Activated naive CD4-positive, alpha-beta T cell treated with anti-CD3 and anti-CD28 coated beads, Interleukin-2, amount 10 ng/mL, durations not matched to agents 7 days and 5 days (primary cell): ENCODE measurements around the gene HOOK2.
"Not testable (repeated sequence)": the region's sequence is repeated elsewhere in the genome, so short reads cannot be mapped to it uniquely, and the experiment has no call there.

Experiments
- CTCF ChIA-PET: fragments of 350-600 bp; sonication (Branson Sonifier 250); formaldehyde crosslinking; loops from one replicate; lab custom pipeline; 2021; ENCODE audit warnings: antibody characterized with exemption; lab: Charles Lee
- DNase-seq: peaks from one replicate; pipeline ENCODE4 v3.0.0-alpha.2; 2020
- H3K27ac Mint-ChIP-seq: one replicate; pipeline ENCODE4 v1.8.0; 2021; ENCODE audit warnings: mild to moderate bottlenecking, moderate library complexity, mixed read lengths
- H3K27me3 Mint-ChIP-seq: one replicate; pipeline ENCODE4 v1.8.0; 2021; ENCODE audit warnings: mild to moderate bottlenecking, mixed read lengths
- H3K36me3 Mint-ChIP-seq: one replicate; pipeline ENCODE4 v1.8.0; 2021; ENCODE audit warnings: mixed read lengths
- H3K4me1 Mint-ChIP-seq: one replicate; pipeline ENCODE4 v1.8.0; 2021; ENCODE audit warnings: mixed read lengths
- H3K4me3 Mint-ChIP-seq: one replicate; pipeline ENCODE4 v1.8.0; 2021; ENCODE audit warnings: mild to moderate bottlenecking, moderate library complexity, mixed read lengths
- H3K9me3 Mint-ChIP-seq: one replicate; pipeline ENCODE4 v1.8.0; 2021; ENCODE audit warnings: mixed read lengths

Gene HOOK2

GRCh38 chr19:12749938-12750521 is 25.3 kb downstream of the HOOK2 start:
- CTCF ChIA-PET: interaction anchor here (0.8 to 2.1 kb wide), 2 partner anchors 10 to 16 kb away, joined by 3 to 11 read pairs; no protein-coding TSS in a partner anchor
- no peak for DNase-seq
- Mint-ChIP-seq H3K27me3 (peaks cover 53% of the 10 kb centered on the region), H3K9me3 (peaks cover 12% of the 10 kb centered on the region), H3K36me3 (peaks cover 25% of the 10 kb centered on the region), H3K4me3 (no peak overlapping the region), H3K4me1 (peaks cover 5% of the 10 kb centered on the region), H3K27ac (no peak overlapping the region)

GRCh38 chr19:12748489-12748888 is 26.9 kb downstream of the HOOK2 start:
- no peak for DNase-seq
- Mint-ChIP-seq H3K4me1 (peaks cover 5% of the 10 kb centered on the region), H3K27ac (no peak overlapping the region), H3K9me3 (peaks cover 12% of the 10 kb centered on the region), H3K27me3 (peaks cover 40% of the 10 kb centered on the region), H3K4me3 (no peak overlapping the region), H3K36me3 (peaks cover 25% of the 10 kb centered on the region)
- CTCF ChIA-PET: interaction anchor here (3.0 kb wide), 1 partner anchor 12 kb away, joined by 15 read pairs; no protein-coding TSS in a partner anchor

- peaks cover 5% of the 10 kb centered on the region for H3K4me1 Mint-ChIP-seq
- CTCF ChIA-PET: no interaction called here
- no peak overlapping the region for H3K4me3 Mint-ChIP-seq
- peaks cover 12% of the 10 kb centered on the region for H3K9me3 Mint-ChIP-seq
- DNase-seq: no peak
- H3K27me3 Mint-ChIP-seq: peaks cover 12% of the 10 kb centered on the region
- peaks cover 36% of the 10 kb centered on the region for H3K36me3 Mint-ChIP-seq
- no peak overlapping the region for H3K27ac Mint-ChIP-seq
These were observed 30.0 kb downstream of the HOOK2 start for GRCh38 chr19:12745166-12745897.

GRCh38 chr19:12737835-12738351 is 37.5 kb downstream of the HOOK2 start:
- Mint-ChIP-seq H3K4me1 (peaks cover 40% of the 10 kb centered on the region), H3K36me3 (peaks cover 29% of the 10 kb centered on the region), H3K9me3 (no peaks in the 10 kb centered on the region), H3K27me3 (no peaks in the 10 kb centered on the region), H3K27ac (peak overlapping the region; percentile 92), H3K4me3 (peak overlapping the region; percentile 100)
- no peak for DNase-seq
- CTCF ChIA-PET: interaction anchor here (0.9 to 2.7 kb wide), 2 partner anchors 19 to 39 kb away, joined by 3 to 23 read pairs; no protein-coding TSS in a partner anchor

- Mint-ChIP-seq H3K27ac (peak within 1 kb of the TSS; percentile 92), H3K9me3 (no peaks in the 10 kb centered on the region), H3K4me1 (peaks cover 45% of the 10 kb centered on the region), H3K36me3 (peaks cover 29% of the 10 kb centered on the region), H3K27me3 (no peaks in the 10 kb centered on the region), H3K4me3 (peak within 1 kb of the TSS; percentile 100)
- CTCF ChIA-PET: interaction anchor here (0.5 to 2.7 kb wide), 5 partner anchors 9 to 40 kb away, joined by 3 to 23 read pairs (median 3); no protein-coding TSS in a partner anchor
- DNase-seq: peak; percentile 88
These were observed 38.1 kb downstream of the HOOK2 start, which contains the start of gene GET3 for GRCh38 chr19:12736995-12737834. Gene GET3 (plus strand): TSS chr19:12737497. CDS start chr19:12737506, 9 bp downstream.

DNA sequence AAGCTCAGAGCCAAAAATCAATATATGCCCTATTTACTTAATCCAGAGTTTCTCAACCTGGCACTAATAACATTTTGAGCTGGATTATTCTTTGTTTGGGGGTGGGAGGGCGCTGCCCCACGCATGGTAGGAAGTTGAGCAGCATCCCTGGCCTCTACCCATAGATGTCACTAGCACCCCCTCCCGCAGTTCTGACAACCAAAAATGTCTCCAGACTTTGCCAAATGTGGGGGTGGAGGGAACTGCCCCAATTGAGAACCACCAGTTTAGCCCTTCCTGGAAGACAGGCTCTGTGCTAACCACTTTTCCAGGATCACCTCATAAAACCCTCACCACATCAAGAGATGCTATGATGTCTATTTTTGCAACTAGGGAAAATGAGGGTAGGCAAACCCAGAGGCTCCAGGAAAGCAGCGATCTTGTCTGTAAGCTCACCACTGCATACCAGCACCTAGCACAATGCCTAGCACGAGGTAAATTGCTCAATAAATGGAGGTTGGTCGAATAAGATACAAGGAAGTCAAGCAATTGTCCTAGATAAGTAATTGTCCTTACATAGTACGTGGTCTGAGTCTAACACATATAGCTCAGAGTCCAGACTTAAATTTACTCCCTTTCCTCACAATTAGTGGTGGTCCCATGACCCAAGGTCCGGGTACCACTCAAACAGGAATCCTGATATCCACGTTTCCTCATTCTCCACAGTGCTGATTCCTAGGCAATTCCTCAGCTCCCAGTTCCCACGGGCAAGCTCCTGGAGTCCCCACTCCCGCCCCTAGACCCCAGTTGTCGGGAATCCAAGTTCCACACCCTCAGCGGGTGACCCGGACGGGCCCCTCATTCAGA is 41.8 kb downstream of the HOOK2 start:
- Mint-ChIP-seq H3K27ac (peak overlapping the region; percentile 96), H3K9me3 (no peaks in the 10 kb centered on the region), H3K4me3 (peak overlapping the region; percentile 85), H3K4me1 (peaks cover 56% of the 10 kb centered on the region), H3K36me3 (peaks cover 40% of the 10 kb centered on the region), H3K27me3 (no peaks in the 10 kb centered on the region)
- CTCF ChIA-PET: interaction anchor here (0.6 to 5.5 kb wide), 13 partner anchors 12 to 124 kb away, joined by 3 to 48 read pairs (median 4); partner anchors contain the start of genes JUNB and TNPO2
- DNase-seq: peak; percentile 73

DNA sequence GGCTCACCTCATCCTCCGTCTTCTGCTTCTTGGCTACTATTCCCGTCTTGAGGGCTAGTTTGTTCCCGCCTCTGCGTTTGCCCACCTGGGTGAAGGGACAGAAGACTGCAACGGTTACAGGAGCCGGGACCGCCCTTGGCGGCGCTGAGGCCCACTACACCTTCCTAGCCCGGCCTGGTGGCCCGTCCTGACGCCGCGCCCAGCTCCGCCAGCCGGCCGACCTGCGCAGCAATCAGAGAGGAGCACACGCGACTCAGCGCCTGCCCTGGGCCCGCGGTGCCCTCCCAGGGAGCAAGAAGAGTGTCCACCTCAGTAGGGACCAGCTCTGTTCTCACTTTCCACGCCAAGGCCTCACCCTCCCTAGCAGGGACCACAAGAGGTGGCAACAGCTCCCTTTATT is 44.0 kb downstream of the HOOK2 start:
- Mint-ChIP-seq H3K27me3 (no peaks in the 10 kb centered on the region), H3K4me1 (peaks cover 39% of the 10 kb centered on the region), H3K9me3 (no peaks in the 10 kb centered on the region), H3K36me3 (peaks cover 50% of the 10 kb centered on the region), H3K27ac (no peak overlapping the region), H3K4me3 (no peak overlapping the region)
- CTCF ChIA-PET: interaction anchor here (1.0 to 5.5 kb wide), 3 partner anchors 16 to 29 kb away, joined by 3 to 27 read pairs (median 7); no protein-coding TSS in a partner anchor
- DNase-seq: no peak

DNA sequence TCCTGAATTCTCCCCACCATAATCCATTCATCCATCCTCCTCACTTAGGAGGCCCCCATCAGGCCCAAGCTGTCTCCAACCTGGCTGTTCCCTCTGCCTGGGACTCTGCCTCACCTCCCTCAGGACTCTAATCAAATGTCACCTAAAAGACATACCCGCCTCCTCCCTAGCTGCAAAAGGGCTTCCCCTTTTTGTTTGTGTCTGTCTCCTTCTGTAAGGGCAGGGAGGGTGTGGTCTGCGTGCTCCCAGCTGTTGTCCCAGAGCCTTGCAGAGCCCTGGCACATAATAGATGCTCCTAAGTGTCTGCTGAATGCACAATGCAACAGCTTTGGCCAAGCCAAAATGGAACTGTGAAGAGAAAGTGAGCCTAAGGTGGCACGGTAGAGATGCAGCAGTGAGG is 45.3 kb downstream of the HOOK2 start:
- Mint-ChIP-seq H3K4me1 (peaks cover 34% of the 10 kb centered on the region), H3K27me3 (no peaks in the 10 kb centered on the region), H3K27ac (peak overlapping the region; percentile 26), H3K36me3 (peaks cover 50% of the 10 kb centered on the region), H3K9me3 (no peaks in the 10 kb centered on the region), H3K4me3 (no peak overlapping the region)
- CTCF ChIA-PET: interaction anchor here (1.1 to 5.5 kb wide), 2 partner anchors 30 to 66 kb away, joined by 3 to 27 read pairs; no protein-coding TSS in a partner anchor
- DNase-seq: no peak

- H3K4me1 Mint-ChIP-seq: peaks cover 35% of the 10 kb centered on the region
- H3K9me3 Mint-ChIP-seq: no peaks in the 10 kb centered on the region
- H3K4me3 Mint-ChIP-seq: no peak overlapping the region
- DNase-seq: no peak
- H3K36me3 Mint-ChIP-seq: peaks cover 46% of the 10 kb centered on the region
- H3K27me3 Mint-ChIP-seq: no peaks in the 10 kb centered on the region
- CTCF ChIA-PET: interaction anchor here (0.7 kb wide), 1 partner anchor 58 kb away, joined by 3 read pairs; no protein-coding TSS in a partner anchor
- H3K27ac Mint-ChIP-seq: no peak overlapping the region
These were observed 47.5 kb downstream of the HOOK2 start for GRCh38 chr19:12727745-12728433.

DNA sequence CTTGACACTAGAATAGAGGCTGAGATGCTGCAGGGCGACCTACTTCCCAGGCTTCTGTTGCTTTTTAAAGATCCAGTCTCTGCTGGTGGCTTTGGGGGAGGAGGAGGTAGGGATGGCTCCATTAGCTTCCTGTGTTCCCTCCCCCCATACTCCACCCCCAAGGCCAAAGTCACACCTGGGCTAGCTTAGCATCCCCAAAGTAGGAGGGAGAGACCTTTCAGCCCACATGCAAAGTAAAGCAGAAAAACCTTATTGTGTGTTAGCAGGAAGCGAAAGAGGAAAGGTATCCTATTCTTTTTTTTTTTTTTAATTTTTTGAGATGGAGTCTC is 48.4 kb downstream of the HOOK2 start:
- DNase-seq: no peak
- no peaks in the 10 kb centered on the region for H3K9me3 Mint-ChIP-seq
- H3K4me3 Mint-ChIP-seq: no peak overlapping the region
- CTCF ChIA-PET: interaction anchor here (0.9 kb wide), 1 partner anchor 68 kb away, joined by 3 read pairs; no protein-coding TSS in a partner anchor
- no peak overlapping the region for H3K27ac Mint-ChIP-seq
- peaks cover 40% of the 10 kb centered on the region for H3K36me3 Mint-ChIP-seq
- peaks cover 4% of the 10 kb centered on the region for H3K27me3 Mint-ChIP-seq
- peaks cover 31% of the 10 kb centered on the region for H3K4me1 Mint-ChIP-seq

- CTCF ChIA-PET, H3K4me3 Mint-ChIP-seq: not testable (repeated sequence)
- peaks cover 34% of the 10 kb centered on the region for H3K4me1 Mint-ChIP-seq
These were observed 49.7 kb downstream of the HOOK2 start for GRCh38 chr19:12725612-12726011.

GRCh38 chr19:12723641-12724426 is 51.5 kb downstream of the HOOK2 start, which contains the start of gene TNPO2:
Gene TNPO2 (minus strand): TSS chr19:12723932. CDS start chr19:12720977, 2,955 bp downstream.
- H3K27me3 Mint-ChIP-seq: peaks cover 4% of the 10 kb centered on the region
- H3K36me3 Mint-ChIP-seq: peaks cover 29% of the 10 kb centered on the region
- no peaks in the 10 kb centered on the region for H3K9me3 Mint-ChIP-seq
- H3K27ac Mint-ChIP-seq: peak within 1 kb of the TSS; percentile 91
- H3K4me3 Mint-ChIP-seq: peak within 1 kb of the TSS; percentile 82
- DNase-seq: peak; percentile 85
- peaks cover 36% of the 10 kb centered on the region for H3K4me1 Mint-ChIP-seq
- CTCF ChIA-PET: interaction anchor here (0.9 to 6.4 kb wide), 3 partner anchors 10 to 37 kb away, joined by 3 to 48 read pairs (median 13); partner anchors contain the start of gene TRIR

More at GRCh38 chr19:12725612-12726011, 49.7 kb downstream of the HOOK2 start:
- not testable (repeated sequence) for H3K27me3 Mint-ChIP-seq, DNase-seq, H3K27ac Mint-ChIP-seq, H3K9me3 Mint-ChIP-seq
- H3K36me3 Mint-ChIP-seq: peaks cover 39% of the 10 kb centered on the region
